ENCODE measurements around the gene SERPINE1. TPM values are rescaled to one million over a fixed set of nuclear protein-coding genes. Genes with fewer than 3 reads are reported as not detected.
A peak's percentile ranks its signal among the peaks of the same experiment; 100 is the strongest.

Gene SERPINE1
- total and polyA plus RNA-seq, 2 of the 13 experiments (the other 11 are each of a cell fraction or from before 2014, with no cell fraction given): 21.2 to 1,576 TPM

DNA sequence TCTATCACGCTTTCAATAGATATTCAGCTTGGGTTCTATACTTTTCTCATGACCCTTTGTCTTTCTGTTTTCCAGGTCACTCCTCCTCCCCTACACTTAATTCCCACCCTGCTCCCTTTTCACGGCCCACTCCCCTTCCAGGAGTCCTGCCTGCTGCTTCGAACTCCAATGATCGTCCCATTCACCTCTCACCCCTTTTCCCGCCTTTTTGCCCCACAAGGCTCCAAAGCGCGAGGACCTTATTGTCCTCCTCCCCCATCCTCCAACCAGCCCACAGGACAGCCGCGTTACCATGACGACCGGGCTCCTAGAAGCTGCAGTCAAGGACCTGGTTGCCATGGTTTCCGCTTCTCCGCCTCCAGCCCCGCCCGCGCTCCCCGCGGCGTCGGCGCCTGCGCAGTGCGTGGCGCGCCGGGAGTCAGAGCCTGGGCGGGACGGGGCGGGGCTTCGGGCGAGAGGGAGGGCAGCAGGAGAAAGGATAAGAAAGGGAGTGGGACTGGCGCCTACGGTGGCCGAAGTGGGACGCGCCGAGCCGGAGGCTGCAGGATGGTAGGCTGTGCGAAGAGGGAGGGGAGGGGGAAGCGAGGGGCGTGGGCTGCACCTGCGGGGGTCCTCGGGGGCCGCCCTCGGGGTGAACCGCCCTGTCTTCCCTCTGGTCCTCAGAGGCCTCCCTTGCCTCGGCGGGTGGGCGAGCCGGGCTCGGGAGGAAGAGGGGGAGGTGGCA is 27.2 kb downstream of the SERPINE1 start, which contains the start of gene AP1S1 (continued):
- TF ChIP-seq POLR2A (IDR thresholded peaks at IDR 0.05; ENCODE audit: insufficient read depth in 1 of 2, low read depth in 2 of 2, low read length in 2 of 2) (peak in 1 of 2 experiments; percentile 52; a peak in 2 of 4 replicates), ARID4A (CRISPR knock-in tag; IDR thresholded peaks at IDR 0.05; ENCODE audit: borderline replicate concordance) (peak; percentile 67; the same call in 1 of the 2 replicates), NR2F6 (IDR thresholded peaks at IDR 0.05) (no peak), NR2F6 (CRISPR knock-in tag; IDR thresholded peaks at IDR 0.05) (no peak), KDM2A (CRISPR knock-in tag; IDR thresholded peaks at IDR 0.05; ENCODE audit: borderline replicate concordance, low read depth) (peak; percentile 10; the same call in 1 of the 2 replicates), BHLHE40 (IDR thresholded peaks at IDR 0.05; ENCODE audit: low read length) (peak; percentile 14; the same call in 1 of the 2 replicates), RBM22 (optimal IDR thresholded peaks at IDR 0.05; ENCODE audit: low read length) (peak; percentile 99), U2AF2 (IDR thresholded peaks at IDR 0.05; ENCODE audit: low read depth, low read length) (peak; percentile 84; the same call in 1 of the 2 replicates), TFDP1 (CRISPR knock-in tag; IDR thresholded peaks at IDR 0.05; ENCODE audit: borderline replicate concordance) (peak; percentile 76; the same call in 1 of the 2 replicates), PCBP1 (IDR thresholded peaks at IDR 0.05; ENCODE audit: borderline replicate concordance, low read depth, low read length) (0 out of 2 replicates have a peak, but pooled peaks have one; percentile 12), SPEN (CRISPR knock-in tag; IDR thresholded peaks at IDR 0.05; ENCODE audit: low read depth) (peak; percentile 78), RFX1 (IDR thresholded peaks at IDR 0.05) (peak; percentile 99), ZC3H13 (CRISPR knock-in tag; IDR thresholded peaks at IDR 0.05) (peak; percentile 40; the same call in 1 of the 2 replicates)
- TF ChIP-seq, protein P1, sequence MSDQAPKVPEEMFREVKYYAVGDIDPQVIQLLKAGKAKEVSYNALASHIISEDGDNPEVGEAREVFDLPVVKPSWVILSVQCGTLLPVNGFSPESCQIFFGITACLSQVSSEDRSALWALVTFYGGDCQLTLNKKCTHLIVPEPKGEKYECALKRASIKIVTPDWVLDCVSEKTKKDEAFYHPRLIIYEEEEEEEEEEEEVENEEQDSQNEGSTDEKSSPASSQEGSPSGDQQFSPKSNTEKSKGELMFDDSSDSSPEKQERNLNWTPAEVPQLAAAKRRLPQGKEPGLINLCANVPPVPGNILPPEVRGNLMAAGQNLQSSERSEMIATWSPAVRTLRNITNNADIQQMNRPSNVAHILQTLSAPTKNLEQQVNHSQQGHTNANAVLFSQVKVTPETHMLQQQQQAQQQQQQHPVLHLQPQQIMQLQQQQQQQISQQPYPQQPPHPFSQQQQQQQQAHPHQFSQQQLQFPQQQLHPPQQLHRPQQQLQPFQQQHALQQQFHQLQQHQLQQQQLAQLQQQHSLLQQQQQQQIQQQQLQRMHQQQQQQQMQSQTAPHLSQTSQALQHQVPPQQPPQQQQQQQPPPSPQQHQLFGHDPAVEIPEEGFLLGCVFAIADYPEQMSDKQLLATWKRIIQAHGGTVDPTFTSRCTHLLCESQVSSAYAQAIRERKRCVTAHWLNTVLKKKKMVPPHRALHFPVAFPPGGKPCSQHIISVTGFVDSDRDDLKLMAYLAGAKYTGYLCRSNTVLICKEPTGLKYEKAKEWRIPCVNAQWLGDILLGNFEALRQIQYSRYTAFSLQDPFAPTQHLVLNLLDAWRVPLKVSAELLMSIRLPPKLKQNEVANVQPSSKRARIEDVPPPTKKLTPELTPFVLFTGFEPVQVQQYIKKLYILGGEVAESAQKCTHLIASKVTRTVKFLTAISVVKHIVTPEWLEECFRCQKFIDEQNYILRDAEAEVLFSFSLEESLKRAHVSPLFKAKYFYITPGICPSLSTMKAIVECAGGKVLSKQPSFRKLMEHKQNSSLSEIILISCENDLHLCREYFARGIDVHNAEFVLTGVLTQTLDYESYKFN (CRISPR knock-in tag; conservative IDR thresholded peaks at IDR 0.05): peak; percentile 44; the same call in 1 of the 2 replicates
- TF ChIP-seq, protein P2, sequence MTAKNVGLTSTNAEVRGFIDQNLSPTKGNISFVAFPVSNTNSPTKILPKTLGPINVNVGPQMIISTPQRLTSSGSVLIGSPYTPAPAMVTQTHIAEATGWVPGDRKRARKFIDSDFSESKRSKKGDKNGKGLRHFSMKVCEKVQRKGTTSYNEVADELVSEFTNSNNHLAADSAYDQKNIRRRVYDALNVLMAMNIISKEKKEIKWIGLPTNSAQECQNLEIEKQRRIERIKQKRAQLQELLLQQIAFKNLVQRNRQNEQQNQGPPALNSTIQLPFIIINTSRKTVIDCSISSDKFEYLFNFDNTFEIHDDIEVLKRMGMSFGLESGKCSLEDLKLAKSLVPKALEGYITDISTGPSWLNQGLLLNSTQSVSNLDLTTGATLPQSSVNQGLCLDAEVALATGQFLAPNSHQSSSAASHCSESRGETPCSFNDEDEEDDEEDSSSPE (CRISPR knock-in tag; IDR thresholded peaks at IDR 0.05): peak; percentile 81; the same call in 1 of the 2 replicates
- TF ChIP-seq, protein P3, sequence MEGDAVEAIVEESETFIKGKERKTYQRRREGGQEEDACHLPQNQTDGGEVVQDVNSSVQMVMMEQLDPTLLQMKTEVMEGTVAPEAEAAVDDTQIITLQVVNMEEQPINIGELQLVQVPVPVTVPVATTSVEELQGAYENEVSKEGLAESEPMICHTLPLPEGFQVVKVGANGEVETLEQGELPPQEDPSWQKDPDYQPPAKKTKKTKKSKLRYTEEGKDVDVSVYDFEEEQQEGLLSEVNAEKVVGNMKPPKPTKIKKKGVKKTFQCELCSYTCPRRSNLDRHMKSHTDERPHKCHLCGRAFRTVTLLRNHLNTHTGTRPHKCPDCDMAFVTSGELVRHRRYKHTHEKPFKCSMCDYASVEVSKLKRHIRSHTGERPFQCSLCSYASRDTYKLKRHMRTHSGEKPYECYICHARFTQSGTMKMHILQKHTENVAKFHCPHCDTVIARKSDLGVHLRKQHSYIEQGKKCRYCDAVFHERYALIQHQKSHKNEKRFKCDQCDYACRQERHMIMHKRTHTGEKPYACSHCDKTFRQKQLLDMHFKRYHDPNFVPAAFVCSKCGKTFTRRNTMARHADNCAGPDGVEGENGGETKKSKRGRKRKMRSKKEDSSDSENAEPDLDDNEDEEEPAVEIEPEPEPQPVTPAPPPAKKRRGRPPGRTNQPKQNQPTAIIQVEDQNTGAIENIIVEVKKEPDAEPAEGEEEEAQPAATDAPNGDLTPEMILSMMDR (CRISPR knock-in tag; IDR thresholded peaks at IDR 0.05): 0 out of 2 replicates have a peak, but pooled peaks have one; percentile 4
- TF ChIP-seq, protein P4, sequence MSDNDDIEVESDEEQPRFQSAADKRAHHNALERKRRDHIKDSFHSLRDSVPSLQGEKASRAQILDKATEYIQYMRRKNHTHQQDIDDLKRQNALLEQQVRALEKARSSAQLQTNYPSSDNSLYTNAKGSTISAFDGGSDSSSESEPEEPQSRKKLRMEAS (IDR thresholded peaks at IDR 0.05): peak; percentile 72

All from HepG2 (cell line).